Left lung (tissue), 10 donors: Measurements from ENCODE around the gene SCGN. TPM values are rescaled to one million over a fixed set of nuclear protein-coding genes. Genes with fewer than 3 reads are reported as not detected.

ENCODE experiments used
- ATAC-seq: fragments of 200-7000 bp; cut with Tn5 transposase; one replicate; pipeline ENCODE4 v1.9.1; 2020; ENCODE audit warnings: moderate library complexity
- DNase-seq, 4 donors: peaks; one replicate each; pipeline ENCODE4 v3.0.0-alpha.2; 2013 to 2020
- H3K27ac ChIP-seq, 2 donors: fragments of 200-600 bp; sonication (generic) in 1 of 2; one replicate each; pipeline versions ENCODE4 v1.5.0 to v1.8.0; 2020 to 2021
- H3K27me3 ChIP-seq, 2 donors: fragments of 200-600 bp; sonication (generic) in 1 of 2; one replicate each; pipeline versions ENCODE4 v1.5.0 to v1.8.0; 2020 to 2021
- H3K36me3 ChIP-seq, 2 donors: fragments of 200-600 bp; sonication (generic) in 1 of 2; one replicate each; pipeline versions ENCODE4 v1.5.0 to v1.8.0; 2020 to 2021
- H3K4me1 ChIP-seq, 2 donors: fragments of 200-600 bp; one replicate each; pipeline ENCODE4 v1.8.0; 2021
- H3K4me3 ChIP-seq, 2 donors: fragments of 200-600 bp; sonication (generic) in 1 of 2; one replicate each; pipeline versions ENCODE4 v1.5.0 to v1.8.0; 2020 to 2021; ENCODE audit warnings: mild to moderate bottlenecking in 1 of 2
- H3K9me3 ChIP-seq, 2 donors: fragments of 200-600 bp; sonication (generic) in 1 of 2; one replicate each; pipeline versions ENCODE4 v1.5.0 to v1.8.0; 2020 to 2021
- intact Hi-C, 2 donors: fragments of 100-400 bp; cut with DNase I; formaldehyde crosslinking; loops; one replicate each; pipeline versions ENCODE4 v1.11.2 to v1.14.2; 2022
- polyA plus RNA-seq, 6 donors: library from polyadenylated mRNA; unstranded; fragments of 120-200 nt; gene quantifications; one replicate each; pipeline ENCODE4 v1.2.1, GENCODE V29; 2013; ENCODE audit not compliant: insufficient read length in 6 of 6
- total RNA-seq, 2 donors: library from RNA; stranded (reverse); fragmentation: NEBNext Ultra II Directional; extraction: Animal tissue kit (Norgen Biotek cat#: 25700); gene quantifications; one replicate each; pipeline ENCODE4 v1.2.1, GENCODE V29; 2021
- TF ChIP-seq, protein P1 (sequence below), 2 donors: fragments of 200-600 bp; sonication (generic) in 1 of 2; IDR thresholded peaks; one replicate each; pipeline versions ENCODE4 v1.5.0 to v1.8.0; 2021; ENCODE audit warnings: antibody characterized with exemption in 2 of 2
- donor health status: DM: no; HTN: yes; CAD: no.
- donor health status: DM: no; HTN: no; CAD: no.

The SCGN gene
- total and polyA plus RNA-seq, 8 donors: 1.4 to 3.0 (median 1.7) TPM; not detected in 2

DNA sequence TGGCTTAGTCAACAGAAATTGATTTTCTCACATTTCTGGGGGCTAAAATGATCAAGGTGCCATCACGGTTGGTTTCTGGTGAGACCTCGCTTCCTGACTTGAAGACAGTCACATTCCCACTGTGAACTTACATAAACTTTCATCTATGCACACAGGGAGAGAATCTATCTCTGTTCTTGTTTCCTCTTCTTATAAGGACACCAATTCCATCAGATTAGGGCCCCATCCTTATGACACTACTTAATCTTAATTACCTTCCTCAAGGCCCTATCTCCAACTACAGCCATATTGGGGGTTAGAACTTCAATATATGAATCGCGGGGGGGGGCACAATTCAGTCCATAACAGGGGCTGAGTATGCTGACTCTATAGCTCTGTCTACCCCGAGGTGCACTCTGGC, 10.6 kb upstream of the SCGN start:
- intact Hi-C loops: no loop called here
- TF ChIP-seq, protein P1, sequence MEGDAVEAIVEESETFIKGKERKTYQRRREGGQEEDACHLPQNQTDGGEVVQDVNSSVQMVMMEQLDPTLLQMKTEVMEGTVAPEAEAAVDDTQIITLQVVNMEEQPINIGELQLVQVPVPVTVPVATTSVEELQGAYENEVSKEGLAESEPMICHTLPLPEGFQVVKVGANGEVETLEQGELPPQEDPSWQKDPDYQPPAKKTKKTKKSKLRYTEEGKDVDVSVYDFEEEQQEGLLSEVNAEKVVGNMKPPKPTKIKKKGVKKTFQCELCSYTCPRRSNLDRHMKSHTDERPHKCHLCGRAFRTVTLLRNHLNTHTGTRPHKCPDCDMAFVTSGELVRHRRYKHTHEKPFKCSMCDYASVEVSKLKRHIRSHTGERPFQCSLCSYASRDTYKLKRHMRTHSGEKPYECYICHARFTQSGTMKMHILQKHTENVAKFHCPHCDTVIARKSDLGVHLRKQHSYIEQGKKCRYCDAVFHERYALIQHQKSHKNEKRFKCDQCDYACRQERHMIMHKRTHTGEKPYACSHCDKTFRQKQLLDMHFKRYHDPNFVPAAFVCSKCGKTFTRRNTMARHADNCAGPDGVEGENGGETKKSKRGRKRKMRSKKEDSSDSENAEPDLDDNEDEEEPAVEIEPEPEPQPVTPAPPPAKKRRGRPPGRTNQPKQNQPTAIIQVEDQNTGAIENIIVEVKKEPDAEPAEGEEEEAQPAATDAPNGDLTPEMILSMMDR (IDR thresholded peaks at IDR 0.05): no peak
- DNase-seq: no peak

GRCh38 chr6:25641940-25642666, 9.9 kb upstream of the SCGN start:
- H3K9me3 ChIP-seq: no peaks in the 10 kb centered on the region
- H3K27me3 ChIP-seq: peaks cover 0 to 20% of the 10 kb centered on the region in 2 donors
- intact Hi-C loops: no loop called here
- TF ChIP-seq, protein P1 (IDR thresholded peaks at IDR 0.05): no peak
- ATAC-seq: no peak
- H3K27ac ChIP-seq: no peak overlapping the region
- no peak for DNase-seq
- H3K4me3 ChIP-seq: no peak overlapping the region
- no peaks in the 10 kb centered on the region for H3K36me3 ChIP-seq
- H3K4me1 ChIP-seq: no peaks in the 10 kb centered on the region

More for the DNA sequence above, 10.6 kb upstream of the SCGN start:
- Histone ChIP-seq H3K27me3 (peaks cover 0 to 17% of the 10 kb centered on the region in 2 donors), H3K9me3 (no peaks in the 10 kb centered on the region), H3K27ac (no peak overlapping the region), H3K36me3 (no peaks in the 10 kb centered on the region), H3K4me3 (no peak overlapping the region), H3K4me1 (no peaks in the 10 kb centered on the region)
- no peak for ATAC-seq

- DNase-seq (no peak), ATAC-seq (no peak)
- Histone ChIP-seq H3K4me1 (no peaks in the 10 kb centered on the region), H3K27ac (no peak overlapping the region), H3K9me3 (no peaks in the 10 kb centered on the region), H3K36me3 (no peaks in the 10 kb centered on the region), H3K27me3 (peaks cover 0 to 24% of the 10 kb centered on the region in 2 donors), H3K4me3 (no peak overlapping the region)
- TF ChIP-seq, protein P1 (IDR thresholded peaks at IDR 0.05): no peak
- intact Hi-C loops: no loop called here
Measured at GRCh38 chr6:25642667-25643328, 9.2 kb upstream of the SCGN start.

DNA sequence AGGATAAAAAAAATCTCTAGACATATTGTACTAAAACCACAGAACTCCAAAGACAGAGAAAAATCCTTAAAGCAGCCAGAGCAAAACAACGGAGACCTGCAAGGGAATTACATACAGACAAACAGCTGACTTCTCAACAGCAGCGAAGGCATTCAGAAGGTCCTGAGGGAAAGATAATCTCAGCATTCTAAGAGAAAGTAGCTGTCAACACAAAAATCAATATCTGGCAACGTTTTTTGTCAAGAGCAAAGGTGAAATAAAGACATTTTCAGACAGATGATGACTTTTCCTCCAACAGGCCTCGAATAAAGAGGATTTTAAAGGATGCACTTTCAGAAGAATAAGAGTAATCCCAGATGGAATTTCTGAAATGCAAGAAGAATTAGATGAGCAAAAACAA, 6.1 kb upstream of the SCGN start:
- peaks cover 0 to 47% of the 10 kb centered on the region in 2 donors for H3K27me3 ChIP-seq
- DNase-seq (no peak), ATAC-seq (no peak)
- H3K9me3 ChIP-seq: no peaks in the 10 kb centered on the region
- TF ChIP-seq, protein P1 (IDR thresholded peaks at IDR 0.05): no peak
- H3K4me1 ChIP-seq: no peaks in the 10 kb centered on the region
- H3K27ac ChIP-seq: no peak overlapping the region
- no peaks in the 10 kb centered on the region for H3K36me3 ChIP-seq
- H3K4me3 ChIP-seq: no peak overlapping the region
- intact Hi-C loops: no loop called here

- Histone ChIP-seq H3K27ac (no peak overlapping the region), H3K4me3 (no peak overlapping the region), H3K27me3 (peaks cover 10 to 78% of the 10 kb centered on the region in 2 donors), H3K36me3 (no peaks in the 10 kb centered on the region), H3K9me3 (no peaks in the 10 kb centered on the region), H3K4me1 (no peaks in the 10 kb centered on the region)
- no peak for DNase-seq
- no peak for ATAC-seq
- intact Hi-C loops: no loop called here
- TF ChIP-seq, protein P1 (IDR thresholded peaks at IDR 0.05): no peak
Measured at GRCh38 chr6:25649611-25650010, 2.4 kb upstream of the SCGN start.
